Right atrium auricular region (tissue), 2 donors: ENCODE data around the gene GRB10. TPM values are rescaled to one million over a fixed set of nuclear protein-coding genes. Genes with fewer than 3 reads are reported as not detected.
A peak's percentile ranks its signal among the peaks of the same experiment; 100 is the strongest.

Source experiments
- DNase-seq: peaks from one replicate; pipeline ENCODE4 v3.0.0-alpha.2; 2019; ENCODE audit warnings: low spot score
- H3K27ac ChIP-seq, 2 donors: fragments of 200-600 bp; sonication (generic); 1 replicate in 1 of 2; 2 replicates in 1 of 2; pipeline ENCODE4 v1.5.1; 2016 to 2019
- H3K27me3 ChIP-seq, 2 donors: fragments of 200-600 bp; sonication (generic); one replicate each; pipeline versions ENCODE4 v1.5.1 to v1.6.0; 2017 to 2019
- H3K36me3 ChIP-seq: fragments of 200-600 bp; sonication (generic); one replicate; pipeline ENCODE4 v1.5.1; 2016
- H3K4me1 ChIP-seq, 2 donors: fragments of 200-600 bp; sonication (generic); one replicate each; pipeline versions ENCODE4 v1.5.1 to v1.6.0; 2017 to 2019
- H3K4me3 ChIP-seq, 2 donors: fragments of 200-600 bp; sonication (generic); 1 replicate in 1 of 2; 2 replicates in 1 of 2; pipeline ENCODE4 v1.5.1; 2017 to 2019; ENCODE audit warnings: mild to moderate bottlenecking in 1 of 2, moderate library complexity in 1 of 2
- H3K9me3 ChIP-seq, 2 donors: fragments of 200-600 bp; sonication (generic); one replicate each; pipeline ENCODE4 v1.5.1; 2019
- total RNA-seq, 2 donors: library from RNA; depleted of rRNA; stranded (reverse); fragments of >200 nt; gene quantifications; one replicate each; pipeline ENCODE4 v1.1.0, GENCODE V29; 2016
- TF ChIP-seq, protein P1 (sequence below), 2 donors: fragments of 200-600 bp; sonication (generic); IDR thresholded peaks; one replicate each; pipeline ENCODE4 v1.5.1; 2019; ENCODE audit warnings: antibody characterized with exemption in 2 of 2

GRB10 gene
- total RNA-seq, 2 donors from 2014 or later: 36.5 to 39.0 TPM

DNA sequence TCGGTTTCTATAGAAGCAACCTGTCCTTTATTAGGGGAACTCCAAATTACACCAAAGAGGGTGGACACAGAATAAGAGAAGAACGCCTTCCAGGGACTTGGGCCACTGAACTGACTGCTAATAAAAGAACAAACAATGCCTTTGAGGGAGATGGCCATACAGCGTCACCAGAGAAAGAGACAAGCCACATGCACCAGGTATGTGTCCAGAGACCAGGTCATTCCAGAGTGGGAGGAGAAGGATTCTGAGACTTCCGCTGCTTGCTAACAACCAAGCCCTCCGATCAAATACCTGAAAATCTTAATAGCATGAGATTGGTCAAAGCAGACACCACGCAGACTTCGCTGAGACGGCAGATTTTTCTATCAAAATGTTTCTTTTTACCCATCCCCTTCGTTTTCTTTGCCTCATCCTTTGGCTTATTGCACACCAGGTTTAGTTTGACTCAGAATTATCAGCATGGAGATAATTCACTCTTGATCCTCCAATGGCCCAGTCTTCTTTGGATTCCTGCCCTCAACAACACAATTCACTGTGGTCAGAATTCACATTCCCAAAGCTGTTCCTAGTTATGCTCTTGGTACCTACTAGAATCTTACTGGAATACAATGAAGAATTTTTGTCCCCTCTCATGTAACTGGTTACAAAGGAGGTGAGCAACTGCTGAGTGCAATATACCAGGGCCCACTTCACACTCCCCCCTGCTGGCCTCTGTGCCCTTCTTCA is 130.1 kb downstream of the GRB10 start:
- Histone ChIP-seq H3K36me3 (no peaks in the 10 kb centered on the region), H3K4me1 (peaks cover 0 to 61% of the 10 kb centered on the region in 2 donors), H3K4me3 (no peak overlapping the region), H3K9me3 (no peaks in the 10 kb centered on the region), H3K27me3 (no peaks in the 10 kb centered on the region), H3K27ac (peak overlapping the region; percentile 86 to 91)
- TF ChIP-seq, protein P1, sequence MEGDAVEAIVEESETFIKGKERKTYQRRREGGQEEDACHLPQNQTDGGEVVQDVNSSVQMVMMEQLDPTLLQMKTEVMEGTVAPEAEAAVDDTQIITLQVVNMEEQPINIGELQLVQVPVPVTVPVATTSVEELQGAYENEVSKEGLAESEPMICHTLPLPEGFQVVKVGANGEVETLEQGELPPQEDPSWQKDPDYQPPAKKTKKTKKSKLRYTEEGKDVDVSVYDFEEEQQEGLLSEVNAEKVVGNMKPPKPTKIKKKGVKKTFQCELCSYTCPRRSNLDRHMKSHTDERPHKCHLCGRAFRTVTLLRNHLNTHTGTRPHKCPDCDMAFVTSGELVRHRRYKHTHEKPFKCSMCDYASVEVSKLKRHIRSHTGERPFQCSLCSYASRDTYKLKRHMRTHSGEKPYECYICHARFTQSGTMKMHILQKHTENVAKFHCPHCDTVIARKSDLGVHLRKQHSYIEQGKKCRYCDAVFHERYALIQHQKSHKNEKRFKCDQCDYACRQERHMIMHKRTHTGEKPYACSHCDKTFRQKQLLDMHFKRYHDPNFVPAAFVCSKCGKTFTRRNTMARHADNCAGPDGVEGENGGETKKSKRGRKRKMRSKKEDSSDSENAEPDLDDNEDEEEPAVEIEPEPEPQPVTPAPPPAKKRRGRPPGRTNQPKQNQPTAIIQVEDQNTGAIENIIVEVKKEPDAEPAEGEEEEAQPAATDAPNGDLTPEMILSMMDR (IDR thresholded peaks at IDR 0.05): no peak
- peak; percentile 23 for DNase-seq

DNA sequence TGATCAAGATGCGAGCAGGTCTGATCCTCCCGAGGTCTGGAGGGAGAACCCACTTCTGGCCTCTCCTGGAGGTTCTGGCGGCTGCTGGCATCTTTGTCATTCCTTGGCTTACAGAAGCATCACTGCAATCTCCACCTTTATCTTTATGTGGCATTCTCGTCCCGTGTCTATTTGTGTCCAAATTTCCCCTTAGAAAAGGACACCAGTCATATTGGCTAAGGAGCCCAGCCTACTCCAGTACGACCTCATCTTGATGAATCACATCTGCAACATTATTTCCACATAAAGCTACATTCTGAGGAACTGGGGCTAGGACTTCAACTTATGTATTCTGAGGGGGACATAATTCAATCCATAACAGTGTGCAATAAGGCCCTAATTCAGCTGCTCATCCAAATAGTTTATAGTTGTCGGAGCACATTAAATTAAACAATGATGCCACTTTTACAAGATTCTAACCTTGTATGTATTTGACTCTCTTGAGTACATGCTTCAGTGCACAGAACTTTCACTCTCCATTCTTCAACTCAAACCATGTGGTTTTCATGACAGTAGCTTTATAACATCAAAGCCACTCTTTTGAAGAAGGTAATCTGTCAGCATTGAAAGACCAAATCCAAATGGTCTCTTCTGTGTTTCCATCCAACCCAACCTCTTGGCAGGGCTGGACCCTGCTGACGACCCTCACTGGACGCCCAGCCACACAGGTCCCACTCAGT is 131.3 kb downstream of the GRB10 start:
- Histone ChIP-seq H3K27ac (peak overlapping the region; percentile 86 to 91), H3K27me3 (no peaks in the 10 kb centered on the region), H3K36me3 (no peaks in the 10 kb centered on the region), H3K4me3 (no peak overlapping the region), H3K9me3 (no peaks in the 10 kb centered on the region), H3K4me1 (peaks cover 0 to 49% of the 10 kb centered on the region in 2 donors)
- peak; percentile 46 for DNase-seq
- TF ChIP-seq, protein P1 (IDR thresholded peaks at IDR 0.05): no peak

DNA sequence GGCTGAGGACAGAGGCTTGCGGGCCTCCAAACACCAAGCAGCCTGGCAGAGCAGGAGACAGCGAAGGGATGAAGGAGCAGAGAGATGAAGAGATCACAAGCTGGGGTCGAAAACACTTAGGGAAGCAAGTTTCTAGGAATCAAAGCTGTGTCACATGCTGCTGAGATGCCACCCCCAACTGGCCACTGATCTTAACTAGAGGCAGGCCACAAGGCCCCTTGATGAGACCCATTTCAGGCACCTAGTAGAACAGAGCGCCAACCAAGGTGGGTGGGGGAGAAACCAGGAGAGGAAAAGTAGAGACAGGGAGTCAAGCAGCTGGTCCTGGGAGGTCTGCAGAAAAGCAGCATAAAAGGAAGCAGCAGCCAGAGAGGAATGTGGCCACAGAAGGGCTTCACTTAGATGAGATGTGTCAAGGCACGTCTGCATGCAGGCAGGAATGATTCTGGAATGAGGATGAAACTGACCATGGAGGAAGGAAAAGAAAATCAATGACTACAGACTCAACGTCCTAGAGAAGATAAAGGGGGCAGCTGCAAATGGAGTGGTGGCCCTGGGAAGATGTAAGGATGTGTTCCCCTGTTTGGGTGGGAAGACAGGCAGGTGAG is 132.5 kb downstream of the GRB10 start:
- no peaks in the 10 kb centered on the region for H3K9me3 ChIP-seq
- H3K36me3 ChIP-seq: no peaks in the 10 kb centered on the region
- H3K27me3 ChIP-seq: no peaks in the 10 kb centered on the region
- no peak for DNase-seq
- TF ChIP-seq, protein P1 (IDR thresholded peaks at IDR 0.05): no peak
- H3K4me1 ChIP-seq: peaks cover 0 to 40% of the 10 kb centered on the region in 2 donors
- no peak overlapping the region for H3K27ac ChIP-seq
- H3K4me3 ChIP-seq: no peak overlapping the region

DNA sequence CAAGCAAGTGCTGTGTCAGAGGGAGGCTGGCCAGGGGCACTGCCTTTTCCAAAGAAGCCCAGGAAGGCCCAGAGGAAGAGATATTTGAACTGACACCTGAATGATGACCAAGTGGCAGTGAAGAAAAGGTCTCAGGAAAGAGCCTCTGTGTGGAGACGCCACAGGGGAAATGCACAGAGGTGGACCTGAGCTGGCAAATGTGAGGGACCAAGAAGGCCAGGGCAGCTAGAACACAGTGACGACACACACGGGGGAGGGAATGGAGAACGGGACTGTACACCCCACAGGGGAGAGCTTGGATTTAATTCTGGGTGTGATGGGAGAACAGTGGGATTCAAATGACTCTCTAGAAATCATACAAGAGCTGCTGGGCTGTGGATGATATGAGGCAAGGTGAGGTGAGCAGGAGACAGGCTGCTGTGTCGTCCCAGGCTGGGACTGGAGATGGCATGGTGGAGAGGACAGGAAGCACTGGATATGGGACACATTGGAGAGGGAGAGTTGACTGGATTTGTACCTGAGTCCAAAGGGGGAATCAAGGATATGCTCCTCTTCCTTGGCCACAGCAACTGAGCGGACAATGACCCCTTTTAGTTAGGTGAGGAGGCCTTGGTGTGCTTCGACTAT is 133.3 kb downstream of the GRB10 start:
- peaks cover 0 to 39% of the 10 kb centered on the region in 2 donors for H3K4me1 ChIP-seq
- H3K36me3 ChIP-seq: no peaks in the 10 kb centered on the region
- H3K4me3 ChIP-seq: no peak overlapping the region
- TF ChIP-seq, protein P1 (IDR thresholded peaks at IDR 0.05): no peak
- no peak overlapping the region for H3K27ac ChIP-seq
- no peak for DNase-seq
- no peaks in the 10 kb centered on the region for H3K9me3 ChIP-seq
- no peaks in the 10 kb centered on the region for H3K27me3 ChIP-seq

DNA sequence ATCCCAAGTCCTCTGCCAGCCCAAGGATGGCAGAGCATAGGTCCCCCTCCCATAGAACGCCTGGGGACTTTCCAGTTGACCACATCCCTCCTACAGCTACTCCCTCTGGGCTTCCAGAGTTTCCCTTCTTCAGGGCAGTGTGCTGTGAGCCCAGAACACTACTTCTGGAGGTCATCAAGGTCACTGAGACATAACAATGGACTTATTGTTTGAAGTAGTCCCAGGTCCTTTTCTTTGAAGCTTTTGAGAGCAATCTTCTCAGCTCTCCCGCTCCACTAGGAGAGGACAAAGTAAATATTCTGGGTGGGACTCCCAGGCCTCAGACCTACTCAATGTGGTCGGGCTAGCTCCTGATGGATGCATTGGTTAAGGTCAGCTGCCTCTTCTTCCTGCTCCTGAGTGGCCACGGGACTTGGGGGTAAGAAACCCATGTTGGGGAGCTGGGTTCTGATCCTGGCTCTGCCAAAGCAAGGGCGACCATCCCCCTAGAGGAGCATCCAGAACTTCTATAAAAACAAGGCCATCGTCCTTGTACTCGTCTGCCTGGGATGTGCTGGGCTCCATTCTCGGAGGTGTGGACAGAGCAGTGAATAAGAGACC is 134.0 kb downstream of the GRB10 start:
- H3K36me3 ChIP-seq: no peaks in the 10 kb centered on the region
- peaks cover 0 to 35% of the 10 kb centered on the region in 2 donors for H3K4me1 ChIP-seq
- H3K9me3 ChIP-seq: no peaks in the 10 kb centered on the region
- peak; percentile 46 for DNase-seq
- TF ChIP-seq, protein P1 (IDR thresholded peaks at IDR 0.05): no peak
- H3K27ac ChIP-seq: no peak overlapping the region
- H3K4me3 ChIP-seq: no peak overlapping the region
- H3K27me3 ChIP-seq: no peaks in the 10 kb centered on the region
